NCI-H146 (cell line): Measurements from ENCODE around the gene CLRN1.

Experiments
- DNase-seq: peaks from one replicate; lab custom pipeline; 2025; lab: John Stamatoyannopoulos, UW

Gene CLRN1

DNA sequence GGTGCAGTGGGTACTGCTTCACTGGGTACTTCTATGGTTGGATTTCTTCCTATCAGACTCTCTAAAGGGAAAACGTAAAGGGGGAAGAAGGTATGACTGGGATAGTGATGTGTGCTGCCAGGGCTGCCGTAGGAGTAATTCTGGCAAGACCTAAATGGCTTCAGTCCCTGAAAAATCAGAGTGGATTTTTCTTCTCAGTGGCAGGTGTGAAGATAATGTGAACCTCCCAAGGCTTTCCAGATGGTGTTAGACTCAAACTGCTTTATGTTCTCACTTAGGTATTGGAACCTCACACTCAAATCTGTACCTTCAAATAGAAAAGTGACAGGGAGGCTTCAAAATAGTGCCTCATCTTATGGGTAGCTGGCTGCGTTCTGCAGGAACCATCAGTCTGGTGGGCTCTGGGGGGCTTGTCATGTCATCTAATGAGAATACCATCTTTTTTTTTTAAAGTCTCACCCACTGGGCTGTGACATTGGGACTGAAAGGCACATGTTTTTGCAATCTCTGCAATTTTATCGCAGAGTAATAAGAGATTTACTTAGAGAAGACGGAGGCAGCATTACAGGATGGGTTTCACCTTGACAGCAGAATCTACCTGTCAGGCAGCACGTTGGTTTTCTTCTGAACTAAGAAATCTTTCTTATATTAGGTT, 95.8 kb downstream of the CLRN1 start:
- DNase-seq = no peak
